ENCODE results near the gene GOLGA6L9.
"Not testable (repeated sequence)": the region's sequence is repeated elsewhere in the genome, so short reads cannot be mapped to it uniquely, and the experiment has no call there.

DNA sequence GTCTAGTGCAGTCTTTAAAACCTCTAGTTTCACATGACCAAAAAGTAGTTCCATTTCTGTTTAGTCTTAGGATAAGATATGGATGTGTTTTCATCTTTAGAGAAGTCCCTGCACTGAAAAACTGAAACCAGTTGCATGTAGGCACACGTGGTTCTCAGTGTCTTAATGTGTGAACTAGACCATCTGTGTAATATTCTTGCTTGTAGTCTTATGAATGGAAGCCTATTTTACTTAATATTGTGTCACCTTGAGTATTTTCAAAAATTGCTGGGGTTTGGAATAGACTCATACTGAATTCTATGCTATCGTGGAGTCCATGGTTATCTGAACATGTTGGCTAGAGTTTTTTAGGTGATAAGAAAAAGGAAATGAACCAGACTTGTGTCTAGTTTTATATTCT is 23.4 kb upstream of the GOLGA6L9 start:
- TF ChIP-seq CTCF (IDR thresholded peaks at IDR 0.05 in 4 of 5, conservative IDR thresholded peaks at IDR 0.05 in 1 of 5); POLR2A (IDR thresholded peaks at IDR 0.05): not testable (repeated sequence)
